Stomach (tissue), 9 donors: Measurements from ENCODE around the gene ASB7. TPM values are rescaled to one million over a fixed set of nuclear protein-coding genes. Genes with fewer than 3 reads are reported as not detected.

Experiments
- DNase-seq, 2 donors: peaks; one replicate each; pipeline versions ENCODE4 v3.0.0 to v3.0.0-alpha.2; 2013 to 2019
- H3K27ac ChIP-seq, 5 donors: fragments of 200-600 bp in 4 of 5; sonication (generic) in 4 of 5; one replicate each; pipeline ENCODE4 v1.5.1; 2013 to 2019; ENCODE audit warnings: mild to moderate bottlenecking in 1 of 5, moderate library complexity in 1 of 5
- H3K27me3 ChIP-seq, 3 donors: fragments of 200-600 bp; sonication (generic); one replicate each; pipeline ENCODE4 v1.5.1; 2017 to 2019; ENCODE audit warnings: mixed run types in 1 of 3
- H3K36me3 ChIP-seq, 4 donors: fragments of 200-600 bp; sonication (generic); 1 replicate in 3 of 4; 2 replicates in 1 of 4; pipeline ENCODE4 v1.5.1; 2016 to 2019
- H3K4me1 ChIP-seq, 4 donors: fragments of 200-600 bp; sonication (generic); one replicate each; pipeline ENCODE4 v1.5.1; 2016 to 2019
- H3K4me3 ChIP-seq, 4 donors: fragments of 200-600 bp; sonication (generic) in 3 of 4; one replicate each; pipeline ENCODE4 v1.5.1; 2016 to 2019; ENCODE audit warnings: mild to moderate bottlenecking in 1 of 4
- H3K9me3 ChIP-seq, 4 donors: fragments of 200-600 bp; sonication (generic); one replicate each; pipeline ENCODE4 v1.5.1; 2016 to 2019
- CTCF ChIP-seq, 7 experiments: fragments of 450-650 bp in 4 of 7; fragments of 200-600 bp in 3 of 7; sonication (generic) in 3 of 7; IDR thresholded peaks; one replicate each; pipeline ENCODE4 v1.5.1; 2016 to 2019; ENCODE audit warnings: antibody characterized with exemption in 7 of 7, control low read depth in 2 of 7, mild to moderate bottlenecking in 1 of 7
- EP300 ChIP-seq: sonication (generic); formaldehyde crosslinking; IDR thresholded peaks from one replicate; pipeline ENCODE4 v1.6.1; 2017; ENCODE audit warnings: antibody characterized with exemption
- POLR2A ChIP-seq, 4 donors: fragments of 450-650 bp; IDR thresholded peaks; one replicate each; pipeline ENCODE4 v1.6.1; 2016; ENCODE audit warnings: antibody characterized with exemption in 4 of 4, control low read depth in 2 of 4, mild to moderate bottlenecking in 1 of 4, moderate library complexity in 1 of 4
- POLR2AphosphoS5 ChIP-seq, 3 donors: sonication (generic); formaldehyde crosslinking; IDR thresholded peaks; one replicate each; pipeline ENCODE4 v1.6.1; 2016; ENCODE audit warnings: antibody characterized with exemption in 3 of 3
- WGBS, 5 donors: extraction: QIAGEN DNeasy Blood & Tissue Kit in 3 of 5; methylation state at CpG; one replicate each; pipeline versions ENCODE4 v1.1.5 to v1.1.7; 2013 to 2018; 5-methylcytosine and 5-hydroxymethylcytosine counted together
- intact Hi-C: fragments of 100-400 bp; cut with DNase I; formaldehyde crosslinking; loops from one replicate; pipeline ENCODE4 v1.15.1; 2023; ENCODE audit warnings: low total_unique reads
- polyA plus RNA-seq, 3 donors: library from polyadenylated mRNA; stranded (reverse); fragments of 200-250 nt; gene quantifications; one replicate each; pipeline ENCODE4 v1.2.3, GENCODE V29; 2013
- total RNA-seq, 5 donors: library from RNA; depleted of rRNA; stranded (reverse); fragments of >200 nt; gene quantifications; one replicate each; pipeline versions ENCODE4 v1.1.0 to v1.2.3, GENCODE V29; 2014 to 2016
- donor health status: healthy with polysubstance abuse.
- donor health status: Bipolar disorder and iron deficiency.
- donor health status: healthy.

The ASB7 gene
- total and polyA plus RNA-seq, 8 donors, result 2.8 to 73.9 (median 10.9) TPM

GRCh38 chr15:100633763-100634075 lies 31.3 kb downstream of the ASB7 start:
- intact Hi-C loops, result no loop called here
- no peaks in the 10 kb centered on the region for H3K9me3 ChIP-seq

GRCh38 chr15:100635406-100636071 lies 33.1 kb downstream of the ASB7 start:
- TF ChIP-seq EP300 (no peak), CTCF (IDR thresholded peaks at IDR 0.05) (no peak), POLR2A (IDR thresholded peaks at IDR 0.05) (no peak), POLR2AphosphoS5 (IDR thresholded peaks at IDR 0.05) (no peak)
- WGBS, 5 donors, result 77 to 85% (median 84%) methylated on average over 11 of the region's 11 CpGs
- no peak for DNase-seq
- H3K9me3 ChIP-seq, result no peaks in the 10 kb centered on the region
- intact Hi-C loops, result no loop called here
- H3K27ac ChIP-seq, result no peak overlapping the region
- no peaks in the 10 kb centered on the region for H3K27me3 ChIP-seq
- H3K4me1 ChIP-seq, result peaks cover 0 to 32% (median 10%) of the 10 kb centered on the region in 4 donors
- no peak overlapping the region for H3K4me3 ChIP-seq
- H3K36me3 ChIP-seq, result peaks cover 0 to 27% (median 22%) of the 10 kb centered on the region in 4 donors

More at GRCh38 chr15:100633763-100634075, 31.3 kb downstream of the ASB7 start:
- peaks cover 0 to 42% (median 37%) of the 10 kb centered on the region in 4 donors for H3K36me3 ChIP-seq
- 39 to 71% (median 56%) methylated on average over 1 of the region's 1 CpG for WGBS, 5 donors
- TF ChIP-seq EP300 (no peak), CTCF (IDR thresholded peaks at IDR 0.05) (no peak), POLR2AphosphoS5 (IDR thresholded peaks at IDR 0.05) (no peak), POLR2A (IDR thresholded peaks at IDR 0.05) (no peak)
- H3K4me1 ChIP-seq, result peaks cover 0 to 26% (median 7%) of the 10 kb centered on the region in 4 donors
- no peaks in the 10 kb centered on the region for H3K27me3 ChIP-seq
- H3K4me3 ChIP-seq, result no peak overlapping the region
- DNase-seq, result no peak
- no peak overlapping the region for H3K27ac ChIP-seq

- H3K4me3 ChIP-seq, result no peak overlapping the region
Observed at GRCh38 chr15:100638177-100638730, 35.9 kb downstream of the ASB7 start.

GRCh38 chr15:100642213-100642949 lies 40.0 kb downstream of the ASB7 start:
- DNase-seq, result no peak
- peaks cover 0 to 28% (median 8%) of the 10 kb centered on the region in 4 donors for H3K4me1 ChIP-seq
- H3K27ac ChIP-seq, result no peak overlapping the region
- intact Hi-C loops, result no loop called here
- H3K9me3 ChIP-seq, result no peaks in the 10 kb centered on the region
- H3K4me3 ChIP-seq, result no peak overlapping the region
- 81 to 89% (median 85%) methylated on average over 9 of the region's 9 CpGs for WGBS, 5 donors
- no peak for TF ChIP-seq POLR2AphosphoS5 (IDR thresholded peaks at IDR 0.05)
- TF ChIP-seq CTCF (IDR thresholded peaks at IDR 0.05), result no peak
- H3K36me3 ChIP-seq, result no peaks in the 10 kb centered on the region
- no peaks in the 10 kb centered on the region for H3K27me3 ChIP-seq

More at GRCh38 chr15:100638177-100638730, 35.9 kb downstream of the ASB7 start:
- WGBS, 5 donors, result 84 to 95% (median 92%) methylated on average over 11 of the region's 11 CpGs
- Histone ChIP-seq H3K27me3 (no peaks in the 10 kb centered on the region), H3K4me1 (peaks cover 0 to 34% (median 12%) of the 10 kb centered on the region in 4 donors), H3K36me3 (peaks cover 0 to 3% (median 0%) of the 10 kb centered on the region in 4 donors), H3K27ac (no peak overlapping the region), H3K9me3 (no peaks in the 10 kb centered on the region)
- no peak for TF ChIP-seq POLR2AphosphoS5 (IDR thresholded peaks at IDR 0.05)
- intact Hi-C loops, result no loop called here
- DNase-seq, result no peak
